Tibial artery (tissue), 4 donors: ENCODE measurements around the gene SMYD3.

Experiments
- DNase-seq, 2 donors: peaks; one replicate each; pipeline ENCODE4 v3.0.0-alpha.2; 2019
- H3K27ac ChIP-seq, 2 donors: fragments of 200-600 bp; sonication (generic) in 1 of 2; 1 replicate in 1 of 2; 2 replicates in 1 of 2; pipeline ENCODE4 v1.5.1; 2018 to 2019; ENCODE audit warnings: mild to moderate bottlenecking in 1 of 2
- H3K27me3 ChIP-seq, 2 donors: fragments of 200-600 bp; sonication (generic) in 1 of 2; one replicate each; pipeline versions ENCODE4 v1.5.1 to v1.6.0; 2016 to 2019
- H3K36me3 ChIP-seq, 3 donors: fragments of 200-600 bp; sonication (generic) in 2 of 3; one replicate each; pipeline ENCODE4 v1.5.1; 2016 to 2019; ENCODE audit warnings: mild to moderate bottlenecking in 2 of 3
- H3K4me1 ChIP-seq, 4 donors: fragments of 200-600 bp; sonication (generic) in 2 of 4; 1 replicate in 3 of 4; 2 replicates in 1 of 4; pipeline ENCODE4 v1.5.1; 2016 to 2019
- H3K4me3 ChIP-seq, 2 donors: fragments of 200-600 bp; sonication (generic) in 1 of 2; 1 replicate in 1 of 2; 2 replicates in 1 of 2; pipeline ENCODE4 v1.5.1; 2018 to 2019; ENCODE audit warnings: mild to moderate bottlenecking in 2 of 2
- H3K9me3 ChIP-seq, 3 donors: fragments of 200-600 bp; sonication (generic) in 1 of 3; one replicate each; pipeline ENCODE4 v1.5.1; 2016 to 2019
- CTCF ChIP-seq, 2 experiments: fragments of 200-600 bp in 1 of 2; fragments of 450-650 bp in 1 of 2; IDR thresholded peaks; one replicate each; pipeline ENCODE4 v1.5.1; 2017 to 2019; ENCODE audit warnings: antibody characterized with exemption in 2 of 2, mild to moderate bottlenecking in 1 of 2, moderate library complexity in 1 of 2
- intact Hi-C: fragments of 100-400 bp; cut with DNase I; formaldehyde crosslinking; loops from one replicate; pipeline ENCODE4 v1.15.0; 2023; ENCODE audit warnings: low total_unique reads

SMYD3 gene

GRCh38 chr1:246126580-246126979 is 380.5 kb downstream of the SMYD3 start:
- no peaks in the 10 kb centered on the region for H3K9me3 ChIP-seq
- no peak for TF ChIP-seq CTCF (IDR thresholded peaks at IDR 0.05)
- H3K4me1 ChIP-seq = no peaks in the 10 kb centered on the region
- no peak overlapping the region for H3K27ac ChIP-seq
- H3K27me3 ChIP-seq = no peaks in the 10 kb centered on the region
- intact Hi-C loops = no loop called here
- no peaks in the 10 kb centered on the region for H3K36me3 ChIP-seq
- no peak for DNase-seq
- no peak overlapping the region for H3K4me3 ChIP-seq

- Histone ChIP-seq H3K27ac (no peak overlapping the region), H3K4me1 (no peaks in the 10 kb centered on the region), H3K4me3 (no peak overlapping the region), H3K9me3 (no peaks in the 10 kb centered on the region), H3K27me3 (no peaks in the 10 kb centered on the region), H3K36me3 (no peaks in the 10 kb centered on the region)
- no peak for DNase-seq
- no peak for TF ChIP-seq CTCF (IDR thresholded peaks at IDR 0.05)
- intact Hi-C loops = no loop called here
These were observed 385.0 kb downstream of the SMYD3 start for GRCh38 chr1:246122071-246122470.

GRCh38 chr1:246121533-246121932 is 385.5 kb downstream of the SMYD3 start:
- intact Hi-C loops = no loop called here
- H3K27me3 ChIP-seq = no peaks in the 10 kb centered on the region
- no peaks in the 10 kb centered on the region for H3K36me3 ChIP-seq
- H3K4me3 ChIP-seq = no peak overlapping the region
- no peaks in the 10 kb centered on the region for H3K4me1 ChIP-seq
- no peak for DNase-seq
- TF ChIP-seq CTCF (IDR thresholded peaks at IDR 0.05) = no peak
- no peaks in the 10 kb centered on the region for H3K9me3 ChIP-seq
- H3K27ac ChIP-seq = no peak overlapping the region

- H3K27me3 ChIP-seq = no peaks in the 10 kb centered on the region
- H3K4me1 ChIP-seq = no peaks in the 10 kb centered on the region
- no peak overlapping the region for H3K4me3 ChIP-seq
- DNase-seq = no peak
- no peak overlapping the region for H3K27ac ChIP-seq
- no peaks in the 10 kb centered on the region for H3K36me3 ChIP-seq
- H3K9me3 ChIP-seq = no peaks in the 10 kb centered on the region
- no peak for TF ChIP-seq CTCF (IDR thresholded peaks at IDR 0.05)
- intact Hi-C loops = no loop called here
These were observed 389.9 kb downstream of the SMYD3 start for GRCh38 chr1:246117066-246117791.

GRCh38 chr1:246114369-246114768 is 392.7 kb downstream of the SMYD3 start:
- Histone ChIP-seq H3K27me3 (no peaks in the 10 kb centered on the region), H3K36me3 (no peaks in the 10 kb centered on the region), H3K4me3 (no peak overlapping the region), H3K9me3 (no peaks in the 10 kb centered on the region), H3K4me1 (no peaks in the 10 kb centered on the region), H3K27ac (no peak overlapping the region)
- intact Hi-C loops = no loop called here
- no peak for TF ChIP-seq CTCF (IDR thresholded peaks at IDR 0.05)
- no peak for DNase-seq
